HUES48 (cell line): ENCODE data around the gene CDC42EP3.

ENCODE experiments used
- H3K27ac ChIP-seq: one replicate; pipeline ENCODE4 v1.7.0; 2013; ENCODE audit warnings: low read depth, low read length, inconsistent platforms
- H3K27me3 ChIP-seq: 2 replicates; pipeline ENCODE4 v1.6.1; 2013; ENCODE audit warnings: mild to moderate bottlenecking, low read length; ENCODE audit not compliant: control insufficient read depth, insufficient read depth
- H3K36me3 ChIP-seq: 2 replicates; pipeline ENCODE4 v1.6.1; 2013; ENCODE audit warnings: low read length; ENCODE audit not compliant: control insufficient read depth, insufficient read depth
- H3K4me1 ChIP-seq: 2 replicates; pipeline ENCODE4 v1.6.1; 2013; ENCODE audit warnings: mild to moderate bottlenecking, low read length; ENCODE audit not compliant: control insufficient read depth, insufficient read depth
- H3K4me3 ChIP-seq: 2 replicates; pipeline ENCODE4 v1.5.1; 2013; ENCODE audit warnings: mild to moderate bottlenecking, low read depth, low read length
- H3K9ac ChIP-seq: 2 replicates; pipeline ENCODE4 v1.6.1; 2013; ENCODE audit warnings: mild to moderate bottlenecking, low read depth, low read length, moderate library complexity
- H3K9me3 ChIP-seq: 2 replicates; pipeline ENCODE4 v1.6.1; 2013; ENCODE audit warnings: low read length; ENCODE audit not compliant: control insufficient read depth, insufficient read depth

Gene CDC42EP3

GRCh38 chr2:37706334-37707183 lies 35.1 kb upstream of the CDC42EP3 start:
- no peak overlapping the region for H3K27ac ChIP-seq
- H3K27me3 ChIP-seq = no peaks in the 10 kb centered on the region
- no peaks in the 10 kb centered on the region for H3K36me3 ChIP-seq
- H3K4me1 ChIP-seq = no peaks in the 10 kb centered on the region
- H3K9ac ChIP-seq = no peak overlapping the region
- no peak overlapping the region for H3K4me3 ChIP-seq
- no peaks in the 10 kb centered on the region for H3K9me3 ChIP-seq

- no peak overlapping the region for H3K27ac ChIP-seq
- H3K27me3 ChIP-seq = no peaks in the 10 kb centered on the region
- H3K36me3 ChIP-seq = no peaks in the 10 kb centered on the region
- H3K9me3 ChIP-seq = no peaks in the 10 kb centered on the region
- no peaks in the 10 kb centered on the region for H3K4me1 ChIP-seq
- H3K4me3 ChIP-seq = no peak overlapping the region
- H3K9ac ChIP-seq = no peak overlapping the region
Observed at GRCh38 chr2:37705191-37705590, 33.7 kb upstream of the CDC42EP3 start.

- Histone ChIP-seq H3K27ac (no peak overlapping the region), H3K9ac (no peak overlapping the region), H3K27me3 (no peaks in the 10 kb centered on the region), H3K4me1 (no peaks in the 10 kb centered on the region), H3K36me3 (no peaks in the 10 kb centered on the region), H3K9me3 (no peaks in the 10 kb centered on the region), H3K4me3 (no peak overlapping the region)
Observed at GRCh38 chr2:37698931-37699481, 27.6 kb upstream of the CDC42EP3 start.

- Histone ChIP-seq H3K4me1 (no peaks in the 10 kb centered on the region), H3K9ac (no peak overlapping the region), H3K27ac (no peak overlapping the region), H3K9me3 (no peaks in the 10 kb centered on the region), H3K27me3 (no peaks in the 10 kb centered on the region), H3K36me3 (no peaks in the 10 kb centered on the region), H3K4me3 (no peak overlapping the region)
Observed at GRCh38 chr2:37695336-37695735, 23.9 kb upstream of the CDC42EP3 start.

DNA sequence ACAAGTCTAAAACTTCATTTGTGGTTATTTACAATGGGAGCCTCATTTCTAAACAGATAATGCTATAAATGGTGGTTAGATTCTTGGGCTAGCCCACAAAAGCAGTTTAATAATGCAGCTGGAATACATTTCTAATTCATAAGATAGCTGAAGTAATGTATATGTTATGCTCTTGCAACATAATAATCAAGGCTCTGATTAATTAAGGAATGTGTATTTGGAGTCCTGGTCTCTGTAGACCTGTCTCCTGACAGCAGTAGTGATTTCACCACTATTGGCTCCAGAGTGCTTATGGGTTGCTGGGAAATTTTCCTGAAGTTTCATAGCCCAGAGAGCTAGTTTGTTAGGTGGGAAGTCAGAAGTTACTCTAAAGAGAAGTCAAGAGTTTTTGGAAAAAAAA lies 21.3 kb upstream of the CDC42EP3 start:
- Histone ChIP-seq H3K9me3 (no peaks in the 10 kb centered on the region), H3K27me3 (no peaks in the 10 kb centered on the region)

GRCh38 chr2:37689751-37690150 lies 18.3 kb upstream of the CDC42EP3 start:
- no peaks in the 10 kb centered on the region for H3K36me3 ChIP-seq
- H3K4me1 ChIP-seq = peaks cover 7% of the 10 kb centered on the region; the same call in 1 of the 2 replicates
- H3K27me3 ChIP-seq = no peaks in the 10 kb centered on the region
- no peak overlapping the region for H3K9ac ChIP-seq
- no peak overlapping the region for H3K4me3 ChIP-seq
- no peaks in the 10 kb centered on the region for H3K9me3 ChIP-seq
- peak overlapping the region; percentile 21 for H3K27ac ChIP-seq

More for the DNA sequence above, 21.3 kb upstream of the CDC42EP3 start:
- Histone ChIP-seq H3K4me1 (peaks cover 7% of the 10 kb centered on the region; the same call in 1 of the 2 replicates), H3K4me3 (no peak overlapping the region), H3K27ac (no peak overlapping the region), H3K36me3 (no peaks in the 10 kb centered on the region), H3K9ac (no peak overlapping the region)

- Histone ChIP-seq H3K27me3 (no peaks in the 10 kb centered on the region), H3K27ac (peak overlapping the region; percentile 21), H3K36me3 (no peaks in the 10 kb centered on the region), H3K9ac (no peak overlapping the region), H3K4me1 (peaks cover 7% of the 10 kb centered on the region; the same call in 1 of the 2 replicates), H3K9me3 (no peaks in the 10 kb centered on the region), H3K4me3 (no peak overlapping the region)
Observed at GRCh38 chr2:37688771-37689468, 17.5 kb upstream of the CDC42EP3 start.

DNA sequence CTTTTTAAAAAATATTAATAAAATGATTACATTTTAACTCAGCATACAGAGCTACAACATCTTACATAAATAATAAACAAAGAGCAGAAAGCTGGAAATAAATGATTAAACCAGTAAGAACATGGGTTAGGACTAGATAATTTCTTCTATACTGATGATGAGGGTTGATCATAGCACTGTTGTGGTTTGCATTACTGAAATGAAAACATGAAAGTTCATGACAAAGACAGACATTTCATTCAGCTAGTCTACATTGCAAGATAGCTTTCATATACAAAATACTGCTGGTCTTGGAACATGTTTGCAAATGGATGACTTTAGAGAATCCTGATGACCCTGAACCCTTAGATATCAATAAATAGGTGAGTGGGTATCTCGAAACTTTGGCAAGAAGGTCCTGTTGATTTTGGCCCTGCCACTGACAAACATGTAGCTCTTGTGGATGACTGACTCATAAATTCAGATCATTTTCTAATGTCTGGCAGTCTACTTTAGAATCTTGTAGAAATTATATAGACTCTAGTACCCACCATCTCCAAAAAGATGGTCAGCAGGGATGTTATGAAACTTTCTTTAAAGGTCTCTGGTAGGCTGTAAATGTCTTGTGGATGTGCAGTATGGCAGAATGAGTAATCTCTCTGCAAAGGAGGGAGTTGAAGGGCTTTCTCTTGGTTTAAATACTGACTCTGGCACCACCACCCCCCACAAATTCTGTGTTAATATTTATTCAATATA lies 15.5 kb upstream of the CDC42EP3 start:
- Histone ChIP-seq H3K27me3 (no peaks in the 10 kb centered on the region), H3K27ac (no peak overlapping the region), H3K9ac (no peak overlapping the region), H3K4me1 (peaks cover 7% of the 10 kb centered on the region; the same call in 1 of the 2 replicates), H3K9me3 (no peaks in the 10 kb centered on the region), H3K4me3 (no peak overlapping the region), H3K36me3 (no peaks in the 10 kb centered on the region)

DNA sequence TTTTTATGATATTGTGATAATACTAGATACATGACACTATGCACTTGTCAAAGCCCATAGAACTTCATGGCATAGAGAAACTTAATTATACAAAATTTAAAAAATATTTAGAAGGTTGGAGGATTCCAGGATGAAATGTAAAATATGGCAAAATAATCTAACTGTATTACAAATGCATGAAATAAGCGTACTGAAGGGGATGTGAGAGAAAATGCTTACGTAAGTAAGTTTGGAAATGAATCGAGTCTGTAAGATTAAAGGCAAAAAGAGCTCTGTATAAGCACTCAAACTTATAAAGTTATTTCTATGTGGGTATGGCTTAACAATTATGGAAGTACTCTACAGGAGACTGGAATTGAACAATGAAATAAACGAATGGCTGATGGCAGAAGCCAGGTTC lies 13.4 kb upstream of the CDC42EP3 start:
- Histone ChIP-seq H3K9me3 (no peaks in the 10 kb centered on the region), H3K4me3 (no peak overlapping the region), H3K4me1 (peaks cover 7% of the 10 kb centered on the region; the same call in 1 of the 2 replicates), H3K27ac (no peak overlapping the region), H3K9ac (no peak overlapping the region), H3K27me3 (no peaks in the 10 kb centered on the region), H3K36me3 (no peaks in the 10 kb centered on the region)

DNA sequence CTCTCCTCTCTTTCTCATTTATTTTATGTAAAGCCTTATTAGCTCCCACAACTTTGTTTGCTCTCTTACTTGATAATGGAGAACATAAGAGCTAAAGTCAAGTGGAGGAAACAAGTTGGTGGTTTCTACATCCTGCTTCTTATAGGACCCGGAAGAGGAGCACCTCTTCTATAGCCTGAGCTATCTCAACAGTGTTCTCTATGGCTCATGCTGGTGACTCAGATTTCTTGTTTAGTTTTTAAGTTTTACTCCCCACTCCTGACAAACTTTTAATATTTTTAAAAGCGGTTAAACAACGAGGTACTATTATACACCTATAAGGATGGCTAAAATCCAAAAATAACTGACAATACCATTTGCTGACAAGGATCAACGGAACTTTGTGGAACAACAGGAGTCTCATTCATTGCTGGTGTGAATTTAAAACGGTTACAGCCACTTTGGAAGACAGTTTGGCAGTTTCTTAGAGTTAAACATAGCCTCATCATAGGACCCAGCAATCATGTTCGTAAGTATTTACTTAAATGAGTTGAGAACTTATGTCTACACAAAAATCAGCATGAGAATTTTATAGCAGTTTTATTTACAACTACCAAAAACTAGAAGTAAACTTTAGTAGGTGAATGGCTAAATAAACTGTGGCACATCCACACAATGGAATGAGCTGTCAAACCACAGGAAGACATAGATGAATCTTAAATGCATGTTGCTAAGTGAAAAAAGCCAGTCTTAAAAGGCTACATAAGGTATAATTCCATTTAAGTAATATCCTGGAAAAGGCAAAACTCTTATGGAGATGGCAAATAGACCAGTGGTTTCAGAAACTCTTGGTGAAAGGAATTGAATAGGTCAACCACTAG lies 12.7 kb upstream of the CDC42EP3 start:
- no peak overlapping the region for H3K4me3 ChIP-seq
- peaks cover under 1% of the 10 kb centered on the region; the same call in 1 of the 2 replicates for H3K4me1 ChIP-seq
- H3K36me3 ChIP-seq = no peaks in the 10 kb centered on the region
- no peak overlapping the region for H3K27ac ChIP-seq
- H3K27me3 ChIP-seq = no peaks in the 10 kb centered on the region
- no peak overlapping the region for H3K9ac ChIP-seq
- H3K9me3 ChIP-seq = no peaks in the 10 kb centered on the region
